ENCODE measurements around the gene SYNJ1. TPM values are rescaled to one million over a fixed set of nuclear protein-coding genes. Genes with fewer than 3 reads are reported as not detected.

SYNJ1 gene
- total RNA-seq, 1 donor = 11.4 TPM

GRCh38 chr21:32592929-32593502, 134.8 kb downstream of the SYNJ1 start:
- TF ChIP-seq CTCF (IDR thresholded peaks at IDR 0.05; ENCODE audit: insufficient read depth, low read length) = no peak
- H3K4me3 ChIP-seq (ENCODE audit: low read depth, low read length) = no peak overlapping the region
- no peak for DNase-seq (ENCODE audit: low read depth)

- no peak for DNase-seq (ENCODE audit: low read depth)
- TF ChIP-seq CTCF (IDR thresholded peaks at IDR 0.05; ENCODE audit: insufficient read depth, low read length) = no peak
- H3K4me3 ChIP-seq (ENCODE audit: low read depth, low read length) = no peak overlapping the region
Measured at GRCh38 chr21:32590130-32590529, 137.7 kb downstream of the SYNJ1 start.

- no peak for DNase-seq (ENCODE audit: low read depth)
- no peak overlapping the region for H3K4me3 ChIP-seq (ENCODE audit: low read depth, low read length)
- TF ChIP-seq CTCF (IDR thresholded peaks at IDR 0.05; ENCODE audit: insufficient read depth, low read length) = no peak
Measured at GRCh38 chr21:32587651-32588050, 140.2 kb downstream of the SYNJ1 start.

GRCh38 chr21:32587120-32587519, 140.7 kb downstream of the SYNJ1 start:
- no peak overlapping the region for H3K4me3 ChIP-seq (ENCODE audit: low read depth, low read length)
- DNase-seq (ENCODE audit: low read depth) = no peak
- no peak for TF ChIP-seq CTCF (IDR thresholded peaks at IDR 0.05; ENCODE audit: insufficient read depth, low read length)

GRCh38 chr21:32585970-32586369, 141.8 kb downstream of the SYNJ1 start:
- no peak overlapping the region for H3K4me3 ChIP-seq (ENCODE audit: low read depth, low read length)
- no peak for TF ChIP-seq CTCF (IDR thresholded peaks at IDR 0.05; ENCODE audit: insufficient read depth, low read length)
- DNase-seq (ENCODE audit: low read depth) = no peak

- no peak for TF ChIP-seq CTCF (IDR thresholded peaks at IDR 0.05; ENCODE audit: insufficient read depth, low read length)
- no peak for DNase-seq (ENCODE audit: low read depth)
- no peak within 1 kb of the TSS for H3K4me3 ChIP-seq (ENCODE audit: low read depth, low read length)
Measured at GRCh38 chr21:32585042-32585710, 142.6 kb downstream of the SYNJ1 start, which contains the start of gene TCP10L. TSS of gene TCP10L (minus strand) at chr21:32585523. CDS start at chr21:32584304, 1,219 bp downstream.

All from fibroblast of the aortic adventitia (primary cell).